Stimulated activated memory B cell treated with anti-CD40 and anti-IgM and Interleukin-4, amounts not matched to agents 10 μg/mL and 1 μg/mL and 100 μg/mL, for 72 hours (primary cell): Measurements from ENCODE around the gene OR52J3.

Experiments
- ATAC-seq: fragments of 150-1000 bp; cut with Tn5 transposase; 2 replicates; pipeline ENCODE4 v1.10.0; 2021
- H3K27ac Mint-ChIP-seq: one replicate; pipeline ENCODE4 v1.8.0; 2022; ENCODE audit warnings: mild to moderate bottlenecking, mixed read lengths
- H3K27me3 Mint-ChIP-seq: one replicate; pipeline ENCODE4 v1.8.0; 2022; ENCODE audit warnings: mixed read lengths
- H3K36me3 Mint-ChIP-seq: one replicate; pipeline ENCODE4 v1.8.0; 2022; ENCODE audit warnings: mixed read lengths
- H3K4me1 Mint-ChIP-seq: one replicate; pipeline ENCODE4 v1.8.0; 2022; ENCODE audit warnings: mixed read lengths
- H3K4me3 Mint-ChIP-seq: one replicate; pipeline ENCODE4 v1.8.0; 2022; ENCODE audit warnings: mild to moderate bottlenecking, moderate library complexity, mixed read lengths
- H3K9me3 Mint-ChIP-seq: one replicate; pipeline ENCODE4 v1.8.0; 2022; ENCODE audit warnings: mixed read lengths

OR52J3 gene

GRCh38 chr11:5069272-5069671 is 22.9 kb downstream of the OR52J3 start, which contains the start of gene OR52E1:
OR52E1 (plus strand) TSS chr11:5069572.
- no peak for ATAC-seq
- Mint-ChIP-seq H3K27ac (no peak within 1 kb of the TSS), H3K36me3 (no peaks in the 10 kb centered on the region), H3K9me3 (no peaks in the 10 kb centered on the region), H3K4me1 (no peaks in the 10 kb centered on the region), H3K4me3 (no peak within 1 kb of the TSS), H3K27me3 (peaks cover 7% of the 10 kb centered on the region)

GRCh38 chr11:5071799-5072198 is 25.5 kb downstream of the OR52J3 start:
- Mint-ChIP-seq H3K9me3 (no peaks in the 10 kb centered on the region), H3K4me1 (no peaks in the 10 kb centered on the region), H3K36me3 (no peaks in the 10 kb centered on the region), H3K27me3 (no peaks in the 10 kb centered on the region), H3K4me3 (no peak overlapping the region), H3K27ac (no peak overlapping the region)
- ATAC-seq: no peak

- Mint-ChIP-seq H3K4me1 (no peaks in the 10 kb centered on the region), H3K4me3 (no peak overlapping the region), H3K27me3 (no peaks in the 10 kb centered on the region), H3K27ac (no peak overlapping the region), H3K36me3 (no peaks in the 10 kb centered on the region), H3K9me3 (no peaks in the 10 kb centered on the region)
- no peak for ATAC-seq
Observed at GRCh38 chr11:5081405-5081804, 35.1 kb downstream of the OR52J3 start.

GRCh38 chr11:5083602-5084001 is 37.3 kb downstream of the OR52J3 start:
- no peak overlapping the region for H3K4me3 Mint-ChIP-seq
- peaks cover 4% of the 10 kb centered on the region for H3K27me3 Mint-ChIP-seq
- H3K4me1 Mint-ChIP-seq: no peaks in the 10 kb centered on the region
- H3K27ac Mint-ChIP-seq: no peak overlapping the region
- H3K36me3 Mint-ChIP-seq: no peaks in the 10 kb centered on the region
- H3K9me3 Mint-ChIP-seq: no peaks in the 10 kb centered on the region
- ATAC-seq: no peak

- H3K36me3 Mint-ChIP-seq: no peaks in the 10 kb centered on the region
- no peaks in the 10 kb centered on the region for H3K4me1 Mint-ChIP-seq
- no peak overlapping the region for H3K27ac Mint-ChIP-seq
- peaks cover 6% of the 10 kb centered on the region for H3K9me3 Mint-ChIP-seq
- peaks cover 8% of the 10 kb centered on the region for H3K27me3 Mint-ChIP-seq
- H3K4me3 Mint-ChIP-seq: no peak overlapping the region
- ATAC-seq: no peak
Observed at GRCh38 chr11:5088556-5088955, 42.2 kb downstream of the OR52J3 start.

GRCh38 chr11:5090668-5091067 is 44.3 kb downstream of the OR52J3 start:
- Mint-ChIP-seq H3K4me1 (no peaks in the 10 kb centered on the region), H3K27ac (no peak overlapping the region), H3K9me3 (peaks cover 9% of the 10 kb centered on the region), H3K4me3 (no peak overlapping the region), H3K27me3 (peaks cover 8% of the 10 kb centered on the region), H3K36me3 (no peaks in the 10 kb centered on the region)
- no peak for ATAC-seq

- Mint-ChIP-seq H3K27ac (no peak overlapping the region), H3K4me1 (no peaks in the 10 kb centered on the region), H3K36me3 (no peaks in the 10 kb centered on the region), H3K27me3 (peaks cover 8% of the 10 kb centered on the region), H3K4me3 (no peak overlapping the region), H3K9me3 (peaks cover 9% of the 10 kb centered on the region)
- ATAC-seq: no peak
Observed at GRCh38 chr11:5092821-5093585, 46.7 kb downstream of the OR52J3 start.

- no peaks in the 10 kb centered on the region for H3K4me1 Mint-ChIP-seq
- no peaks in the 10 kb centered on the region for H3K27me3 Mint-ChIP-seq
- H3K27ac Mint-ChIP-seq: no peak overlapping the region
- H3K4me3 Mint-ChIP-seq: no peak overlapping the region
- peaks cover 6% of the 10 kb centered on the region for H3K9me3 Mint-ChIP-seq
- H3K36me3 Mint-ChIP-seq: no peaks in the 10 kb centered on the region
- no peak for ATAC-seq
Observed at GRCh38 chr11:5096011-5096410, 49.7 kb downstream of the OR52J3 start.
